HEK293 (cell line): ENCODE results near the gene NCEH1.

ENCODE experiments used
- GLIS1 ChIP-seq: fragments of 450-650 bp; formaldehyde crosslinking; IDR thresholded peaks from 2 replicates; pipeline ENCODE4 v1.5.1; 2016; ENCODE audit warnings: missing biosample characterization, missing genetic modification characterization
- KLF7 ChIP-seq: fragments of 450-650 bp; formaldehyde crosslinking; IDR thresholded peaks from 2 replicates; pipeline ENCODE4 v1.5.1; 2016; ENCODE audit warnings: missing biosample characterization, missing genetic modification characterization, borderline replicate concordance
- KLF8 ChIP-seq: fragments of 450-650 bp; formaldehyde crosslinking; IDR thresholded peaks from 2 replicates; pipeline ENCODE4 v1.5.1; 2016; ENCODE audit warnings: missing biosample characterization, missing genetic modification characterization
- OVOL3 ChIP-seq: fragments of 450-650 bp; formaldehyde crosslinking; IDR thresholded peaks from 2 replicates; pipeline ENCODE4 v1.5.1; 2016; ENCODE audit warnings: missing biosample characterization, missing genetic modification characterization
- SCRT2 ChIP-seq: fragments of 450-650 bp; formaldehyde crosslinking; IDR thresholded peaks from 2 replicates; pipeline ENCODE4 v1.5.1; 2016; ENCODE audit warnings: missing biosample characterization, missing genetic modification characterization
- SP2 ChIP-seq: fragments of 450-650 bp; formaldehyde crosslinking; IDR thresholded peaks from 2 replicates; pipeline ENCODE4 v1.5.1; 2016; ENCODE audit warnings: missing biosample characterization, missing genetic modification characterization
- TRIM28 ChIP-seq: IDR thresholded peaks from 2 replicates; pipeline ENCODE4 v1.6.1; 2011; ENCODE audit warnings: low read length, control low read depth, borderline replicate concordance
- YY2 ChIP-seq: fragments of 450-650 bp; formaldehyde crosslinking; IDR thresholded peaks from 2 replicates; pipeline ENCODE4 v1.5.1; 2016; ENCODE audit warnings: missing biosample characterization, missing genetic modification characterization
- ZBTB17 ChIP-seq: fragments of 450-650 bp; formaldehyde crosslinking; IDR thresholded peaks from 2 replicates; pipeline ENCODE4 v1.5.1; 2016; ENCODE audit warnings: missing biosample characterization, missing genetic modification characterization
- ZBTB26 ChIP-seq: fragments of 450-650 bp; formaldehyde crosslinking; optimal IDR thresholded peaks from 2 replicates; pipeline ENCODE3; 2016; ENCODE audit warnings: missing biosample characterization, mild to moderate bottlenecking, missing genetic modification characterization
- ZBTB7A ChIP-seq: fragments of 450-650 bp; formaldehyde crosslinking; IDR thresholded peaks from 2 replicates; pipeline ENCODE4 v1.5.1; 2016; ENCODE audit warnings: low read depth, missing biosample characterization, missing genetic modification characterization
- ZBTB8A ChIP-seq: fragments of 450-650 bp; formaldehyde crosslinking; IDR thresholded peaks from 2 replicates; pipeline ENCODE4 v1.5.1; 2016; ENCODE audit warnings: missing biosample characterization, missing genetic modification characterization
- ZFP69B ChIP-seq: fragments of 450-650 bp; formaldehyde crosslinking; IDR thresholded peaks from 2 replicates; pipeline ENCODE4 v1.5.1; 2016; ENCODE audit warnings: missing biosample characterization, missing genetic modification characterization
- ZNF112 ChIP-seq: fragments of 450-650 bp; formaldehyde crosslinking; IDR thresholded peaks from 2 replicates; pipeline ENCODE4 v1.5.0; 2017; ENCODE audit warnings: missing biosample characterization, missing genetic modification characterization
- ZNF146 ChIP-seq: fragments of 450-650 bp; formaldehyde crosslinking; IDR thresholded peaks from 2 replicates; pipeline ENCODE4 v1.5.1; 2016; ENCODE audit warnings: missing biosample characterization, missing genetic modification characterization
- ZNF221 ChIP-seq: fragments of 450-650 bp; formaldehyde crosslinking; IDR thresholded peaks from 2 replicates; pipeline ENCODE4 v1.5.1; 2017; ENCODE audit warnings: missing biosample characterization, missing genetic modification characterization, borderline replicate concordance
- ZNF239 ChIP-seq: fragments of 450-650 bp; formaldehyde crosslinking; IDR thresholded peaks from 2 replicates; pipeline ENCODE4 v1.5.1; 2016; ENCODE audit warnings: missing biosample characterization, missing genetic modification characterization
- ZNF24 ChIP-seq: fragments of 450-650 bp; formaldehyde crosslinking; IDR thresholded peaks from 2 replicates; pipeline ENCODE4 v1.5.1; 2016; ENCODE audit warnings: missing biosample characterization, missing genetic modification characterization
- ZNF280C ChIP-seq: fragments of 450-650 bp; formaldehyde crosslinking; IDR thresholded peaks from 2 replicates; pipeline ENCODE4 v1.5.1; 2016; ENCODE audit warnings: missing biosample characterization, missing genetic modification characterization
- ZNF391 ChIP-seq: fragments of 450-650 bp; formaldehyde crosslinking; IDR thresholded peaks from 2 replicates; pipeline ENCODE4 v1.5.1; 2016; ENCODE audit warnings: low read depth, missing biosample characterization, missing genetic modification characterization, borderline replicate concordance
- ZNF394 ChIP-seq: fragments of 450-650 bp; formaldehyde crosslinking; IDR thresholded peaks from 2 replicates; pipeline ENCODE4 v1.5.1; 2016; ENCODE audit warnings: missing biosample characterization, missing genetic modification characterization, mild to moderate bottlenecking, moderate library complexity, borderline replicate concordance
- ZNF510 ChIP-seq: fragments of 450-650 bp; formaldehyde crosslinking; IDR thresholded peaks from 2 replicates; pipeline ENCODE4 v1.5.1; 2018; ENCODE audit warnings: mild to moderate bottlenecking, missing genetic modification characterization, missing biosample characterization; ENCODE audit not compliant: insufficient replicate concordance
- ZNF549 ChIP-seq: fragments of 450-650 bp; IDR thresholded peaks from 2 replicates; pipeline ENCODE4 v1.5.1; 2018; ENCODE audit warnings: missing biosample characterization, missing genetic modification characterization, mild to moderate bottlenecking, inconsistent platforms, moderate library complexity
- ZNF560 ChIP-seq: fragments of 450-650 bp; formaldehyde crosslinking; IDR thresholded peaks from 2 replicates; pipeline ENCODE4 v1.5.1; 2017; ENCODE audit warnings: missing biosample characterization, missing genetic modification characterization, borderline replicate concordance
- ZNF571 ChIP-seq: fragments of 450-650 bp; formaldehyde crosslinking; IDR thresholded peaks from 2 replicates; pipeline ENCODE4 v1.5.0; 2017; ENCODE audit warnings: missing biosample characterization, missing genetic modification characterization
- ZNF596 ChIP-seq: fragments of 450-650 bp; IDR thresholded peaks from 2 replicates; pipeline ENCODE4 v1.5.0; 2018; ENCODE audit warnings: missing biosample characterization, mild to moderate bottlenecking, missing genetic modification characterization, moderate library complexity
- ZNF600 ChIP-seq: fragments of 450-650 bp; formaldehyde crosslinking; IDR thresholded peaks from 2 replicates; pipeline ENCODE4 v1.5.1; 2016; ENCODE audit warnings: missing biosample characterization, missing genetic modification characterization
- ZNF660 ChIP-seq: fragments of 450-650 bp; IDR thresholded peaks from 2 replicates; pipeline ENCODE4 v1.5.1; 2018; ENCODE audit warnings: missing biosample characterization, mild to moderate bottlenecking, missing genetic modification characterization
- ZNF830 ChIP-seq: fragments of 450-650 bp; IDR thresholded peaks from 2 replicates; pipeline ENCODE4 v1.5.0; 2018; ENCODE audit warnings: missing biosample characterization, missing genetic modification characterization, low read depth, mild to moderate bottlenecking, moderate library complexity
- TF ChIP-seq, protein P1 (sequence below): fragments of 450-650 bp; formaldehyde crosslinking; IDR thresholded peaks from 2 replicates; pipeline ENCODE4 v1.5.1; 2016; ENCODE audit warnings: missing biosample characterization, missing genetic modification characterization
- TF ChIP-seq, protein P2 (sequence below): fragments of 450-650 bp; formaldehyde crosslinking; IDR thresholded peaks from 2 replicates; pipeline ENCODE4 v1.5.1; 2016; ENCODE audit warnings: missing biosample characterization, missing genetic modification characterization, low read depth
- TF ChIP-seq, protein P3 (sequence below): fragments of 450-650 bp; formaldehyde crosslinking; IDR thresholded peaks from 2 replicates; pipeline ENCODE4 v1.5.1; 2017; ENCODE audit warnings: missing biosample characterization, missing genetic modification characterization

NCEH1 gene

DNA sequence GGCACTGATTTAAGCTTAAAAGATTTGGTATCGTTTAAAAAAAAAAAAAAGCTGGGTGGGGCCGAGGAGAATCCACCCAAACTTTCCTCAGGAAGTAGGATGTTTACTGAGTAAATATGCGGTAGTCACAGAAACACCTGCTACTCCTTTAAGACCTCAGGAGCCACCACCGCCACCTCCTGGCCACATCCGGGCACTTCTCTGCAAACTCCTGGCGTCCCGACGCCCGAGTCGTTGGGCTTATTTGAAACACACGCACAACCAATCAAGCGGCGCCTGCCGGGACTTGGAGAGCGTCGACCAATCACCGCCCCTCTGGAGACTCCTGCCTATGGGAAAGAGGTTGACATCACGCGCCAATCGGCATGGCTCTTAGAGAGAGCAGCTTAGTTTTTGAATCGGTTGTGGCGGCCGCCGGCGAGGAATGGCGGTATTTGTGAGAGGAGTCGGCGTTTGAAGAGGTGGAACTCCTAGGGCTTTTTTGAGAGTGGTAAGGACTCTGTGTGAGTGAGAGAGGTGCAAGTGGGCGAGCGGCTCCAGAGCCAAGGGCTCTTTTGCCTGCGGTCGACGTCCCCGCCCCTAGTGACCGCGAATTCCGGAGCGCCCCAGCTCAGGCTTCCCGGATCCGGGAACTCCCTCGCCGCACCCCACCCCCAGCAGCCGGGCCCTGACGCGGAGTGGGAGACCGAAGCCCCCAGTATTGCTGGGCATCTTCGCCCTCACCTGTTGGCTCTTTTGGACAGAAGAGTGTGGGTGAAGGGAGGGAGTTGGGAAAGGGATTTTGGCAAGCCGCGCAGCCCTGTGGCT, 39.7 kb upstream of the NCEH1 start, which contains the start of gene ECT2 (continued):
- TF ChIP-seq, protein P1, sequence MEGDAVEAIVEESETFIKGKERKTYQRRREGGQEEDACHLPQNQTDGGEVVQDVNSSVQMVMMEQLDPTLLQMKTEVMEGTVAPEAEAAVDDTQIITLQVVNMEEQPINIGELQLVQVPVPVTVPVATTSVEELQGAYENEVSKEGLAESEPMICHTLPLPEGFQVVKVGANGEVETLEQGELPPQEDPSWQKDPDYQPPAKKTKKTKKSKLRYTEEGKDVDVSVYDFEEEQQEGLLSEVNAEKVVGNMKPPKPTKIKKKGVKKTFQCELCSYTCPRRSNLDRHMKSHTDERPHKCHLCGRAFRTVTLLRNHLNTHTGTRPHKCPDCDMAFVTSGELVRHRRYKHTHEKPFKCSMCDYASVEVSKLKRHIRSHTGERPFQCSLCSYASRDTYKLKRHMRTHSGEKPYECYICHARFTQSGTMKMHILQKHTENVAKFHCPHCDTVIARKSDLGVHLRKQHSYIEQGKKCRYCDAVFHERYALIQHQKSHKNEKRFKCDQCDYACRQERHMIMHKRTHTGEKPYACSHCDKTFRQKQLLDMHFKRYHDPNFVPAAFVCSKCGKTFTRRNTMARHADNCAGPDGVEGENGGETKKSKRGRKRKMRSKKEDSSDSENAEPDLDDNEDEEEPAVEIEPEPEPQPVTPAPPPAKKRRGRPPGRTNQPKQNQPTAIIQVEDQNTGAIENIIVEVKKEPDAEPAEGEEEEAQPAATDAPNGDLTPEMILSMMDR (tag by site-specific recombination) = peak; percentile 58; the same call in 1 of the 2 replicates
- no peak for TF ChIP-seq ZNF280C (tag by site-specific recombination)
- TF ChIP-seq ZNF394 = peak; percentile 92
- peak; percentile 87 for TF ChIP-seq SP2 (tag by site-specific recombination)
- TF ChIP-seq ZBTB7A (tag by site-specific recombination) = peak; percentile 41; the same call in 1 of the 2 replicates
- TF ChIP-seq ZNF221 (tag by site-specific recombination) = no peak
- TF ChIP-seq SCRT2 (tag by site-specific recombination) = peak; percentile 7; the same call in 1 of the 2 replicates
- TF ChIP-seq ZNF830 = no peak
- TF ChIP-seq GLIS1 (tag by site-specific recombination) = no peak
- TF ChIP-seq, protein P2, sequence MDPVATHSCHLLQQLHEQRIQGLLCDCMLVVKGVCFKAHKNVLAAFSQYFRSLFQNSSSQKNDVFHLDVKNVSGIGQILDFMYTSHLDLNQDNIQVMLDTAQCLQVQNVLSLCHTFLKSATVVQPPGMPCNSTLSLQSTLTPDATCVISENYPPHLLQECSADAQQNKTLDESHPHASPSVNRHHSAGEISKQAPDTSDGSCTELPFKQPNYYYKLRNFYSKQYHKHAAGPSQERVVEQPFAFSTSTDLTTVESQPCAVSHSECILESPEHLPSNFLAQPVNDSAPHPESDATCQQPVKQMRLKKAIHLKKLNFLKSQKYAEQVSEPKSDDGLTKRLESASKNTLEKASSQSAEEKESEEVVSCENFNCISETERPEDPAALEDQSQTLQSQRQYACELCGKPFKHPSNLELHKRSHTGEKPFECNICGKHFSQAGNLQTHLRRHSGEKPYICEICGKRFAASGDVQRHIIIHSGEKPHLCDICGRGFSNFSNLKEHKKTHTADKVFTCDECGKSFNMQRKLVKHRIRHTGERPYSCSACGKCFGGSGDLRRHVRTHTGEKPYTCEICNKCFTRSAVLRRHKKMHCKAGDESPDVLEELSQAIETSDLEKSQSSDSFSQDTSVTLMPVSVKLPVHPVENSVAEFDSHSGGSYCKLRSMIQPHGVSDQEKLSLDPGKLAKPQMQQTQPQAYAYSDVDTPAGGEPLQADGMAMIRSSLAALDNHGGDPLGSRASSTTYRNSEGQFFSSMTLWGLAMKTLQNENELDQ (tag by site-specific recombination) = no peak
- TF ChIP-seq ZNF112 (tag by site-specific recombination) = no peak
- no peak for TF ChIP-seq ZNF146
- peak; percentile 42; the same call in 1 of the 2 replicates for TF ChIP-seq TRIM28
- TF ChIP-seq, protein P3, sequence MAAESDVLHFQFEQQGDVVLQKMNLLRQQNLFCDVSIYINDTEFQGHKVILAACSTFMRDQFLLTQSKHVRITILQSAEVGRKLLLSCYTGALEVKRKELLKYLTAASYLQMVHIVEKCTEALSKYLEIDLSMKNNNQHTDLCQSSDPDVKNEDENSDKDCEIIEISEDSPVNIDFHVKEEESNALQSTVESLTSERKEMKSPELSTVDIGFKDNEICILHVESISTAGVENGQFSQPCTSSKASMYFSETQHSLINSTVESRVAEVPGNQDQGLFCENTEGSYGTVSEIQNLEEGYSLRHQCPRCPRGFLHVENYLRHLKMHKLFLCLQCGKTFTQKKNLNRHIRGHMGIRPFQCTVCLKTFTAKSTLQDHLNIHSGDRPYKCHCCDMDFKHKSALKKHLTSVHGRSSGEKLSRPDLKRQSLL = peak; percentile 97
- no peak for TF ChIP-seq ZNF239 (tag by site-specific recombination)
- TF ChIP-seq ZBTB8A = peak; percentile 81
- peak; percentile 78 for TF ChIP-seq ZNF600
- TF ChIP-seq ZNF560 (tag by site-specific recombination) = no peak
- peak; percentile 68 for TF ChIP-seq ZBTB17 (tag by site-specific recombination)
- TF ChIP-seq ZNF24 (tag by site-specific recombination) = no peak
- peak; percentile 31; the same call in 1 of the 2 replicates for TF ChIP-seq ZNF660
- TF ChIP-seq YY2 = no peak; the same call in 1 of the 2 replicates
- 0 out of 2 replicates have a peak, but pooled peaks have one; percentile 36 for TF ChIP-seq KLF8 (tag by site-specific recombination)
- 0 out of 2 replicates have a peak, but pooled peaks have one; percentile 14 for TF ChIP-seq ZNF391
- TF ChIP-seq KLF7 (tag by site-specific recombination) = 0 out of 2 replicates have a peak, but pooled peaks have one; percentile 18
- TF ChIP-seq ZNF596 (tag by site-specific recombination) = peak; percentile 49
- no peak for TF ChIP-seq ZNF571 (tag by site-specific recombination)
- TF ChIP-seq OVOL3 = no peak
- TF ChIP-seq ZFP69B (tag by site-specific recombination) = peak; percentile 34; the same call in 1 of the 2 replicates
- peak; percentile 38 for TF ChIP-seq ZBTB26 (tag by site-specific recombination)
- no peak for TF ChIP-seq ZNF510
- no peak for TF ChIP-seq ZNF549 (tag by site-specific recombination)
